HEK293T (cell line): ENCODE measurements around the gene OR4K1.
"Not testable (repeated sequence)": the region's sequence is repeated elsewhere in the genome, so short reads cannot be mapped to it uniquely, and the experiment has no call there.

Source experiments
- CTCF ChIA-PET: fragments of 350-600 bp; formaldehyde crosslinking; extraction: SDS; loops from one replicate; lab custom pipeline; 2021; ENCODE audit warnings: antibody characterized with exemption, inconsistent platforms; lab: Yijun Ruan, JAX
- POLR2A ChIA-PET: fragments of 350-600 bp; formaldehyde crosslinking; extraction: SDS; loops from one replicate; lab custom pipeline; 2020; ENCODE audit warnings: antibody characterized with exemption, inconsistent platforms; lab: Yijun Ruan, JAX
- DNase-seq: peaks from one replicate; pipeline ENCODE4 v3.0.0; 2012; ENCODE audit warnings: mixed read lengths; ENCODE audit errors: extremely low spot score
- ARNT ChIP-seq: fragments of 450-650 bp; IDR thresholded peaks from 2 replicates; pipeline ENCODE4 v1.6.1; 2017; ENCODE audit warnings: mild to moderate bottlenecking
- BHLHE40 ChIP-seq: fragments of 450-650 bp; IDR thresholded peaks from 2 replicates; pipeline ENCODE4 v1.6.1; 2016; ENCODE audit warnings: mild to moderate bottlenecking, moderate library complexity, borderline replicate concordance
- CTBP1 ChIP-seq: fragments of 450-650 bp; IDR thresholded peaks from 2 replicates; pipeline ENCODE4 v1.6.1; 2016; ENCODE audit warnings: borderline replicate concordance
- ELF4 ChIP-seq: fragments of 450-650 bp; IDR thresholded peaks from 2 replicates; pipeline ENCODE4 v1.6.1; 2017; ENCODE audit warnings: antibody characterized with exemption
- FOXA1 ChIP-seq: fragments of 450-650 bp; IDR thresholded peaks from 2 replicates; pipeline ENCODE4 v1.6.1; 2016; ENCODE audit warnings: mild to moderate bottlenecking
- FOXK2 ChIP-seq: fragments of 450-650 bp; IDR thresholded peaks from 2 replicates; pipeline ENCODE4 v1.6.1; 2016; ENCODE audit warnings: mild to moderate bottlenecking
- FOXM1 ChIP-seq: fragments of 450-650 bp; IDR thresholded peaks from 2 replicates; pipeline ENCODE4 v1.6.1; 2017; ENCODE audit warnings: mild to moderate bottlenecking, borderline replicate concordance
- HDGF ChIP-seq: fragments of 450-650 bp; IDR thresholded peaks from 2 replicates; pipeline ENCODE4 v1.6.1; 2017; ENCODE audit warnings: antibody characterized with exemption, borderline replicate concordance
- L3MBTL2 ChIP-seq: fragments of 450-650 bp; conservative IDR thresholded peaks from 2 replicates; pipeline ENCODE4 v1.6.1; 2016; ENCODE audit warnings: mild to moderate bottlenecking
- LEF1 ChIP-seq: fragments of 450-650 bp; IDR thresholded peaks from 2 replicates; pipeline ENCODE4 v1.6.1; 2017; ENCODE audit warnings: mild to moderate bottlenecking, borderline replicate concordance
- NFRKB ChIP-seq: fragments of 450-650 bp; IDR thresholded peaks from 2 replicates; pipeline ENCODE4 v1.6.1; 2016; ENCODE audit warnings: mild to moderate bottlenecking, moderate library complexity
- PKNOX1 ChIP-seq: fragments of 450-650 bp; IDR thresholded peaks from 2 replicates; pipeline ENCODE4 v1.6.1; 2016
- SP1 ChIP-seq: fragments of 450-650 bp; IDR thresholded peaks from 2 replicates; pipeline ENCODE4 v1.6.1; 2017
- SUZ12 ChIP-seq: fragments of 450-650 bp; IDR thresholded peaks from 2 replicates; pipeline ENCODE4 v1.6.1; 2016; ENCODE audit warnings: mild to moderate bottlenecking
- TARDBP ChIP-seq: fragments of 450-650 bp; IDR thresholded peaks from 2 replicates; pipeline ENCODE4 v1.6.1; 2016
- ZNF384 ChIP-seq: fragments of 450-650 bp; IDR thresholded peaks from 2 replicates; pipeline ENCODE4 v1.6.1; 2016

The OR4K1 gene

GRCh38 chr14:19949218-19949617 is 18.5 kb downstream of the OR4K1 start:
- TF ChIP-seq NFRKB: no peak
- no peak for TF ChIP-seq FOXA1
- TF ChIP-seq ELF4: no peak
- TF ChIP-seq SP1: no peak
- TF ChIP-seq FOXK2: no peak
- no peak for TF ChIP-seq SUZ12
- no peak for TF ChIP-seq LEF1
- no peak for TF ChIP-seq FOXM1
- TF ChIP-seq ARNT: no peak
- no peak for TF ChIP-seq L3MBTL2
- TF ChIP-seq CTBP1: no peak
- no peak for TF ChIP-seq ZNF384
- TF ChIP-seq PKNOX1: no peak
- ChIA-PET POLR2A (no interaction called here), CTCF (no interaction called here)
- no peak for DNase-seq

- CTCF ChIA-PET, POLR2A ChIA-PET: not testable (repeated sequence)
Measured at GRCh38 chr14:19969735-19970134, 39.0 kb downstream of the OR4K1 start.

DNA sequence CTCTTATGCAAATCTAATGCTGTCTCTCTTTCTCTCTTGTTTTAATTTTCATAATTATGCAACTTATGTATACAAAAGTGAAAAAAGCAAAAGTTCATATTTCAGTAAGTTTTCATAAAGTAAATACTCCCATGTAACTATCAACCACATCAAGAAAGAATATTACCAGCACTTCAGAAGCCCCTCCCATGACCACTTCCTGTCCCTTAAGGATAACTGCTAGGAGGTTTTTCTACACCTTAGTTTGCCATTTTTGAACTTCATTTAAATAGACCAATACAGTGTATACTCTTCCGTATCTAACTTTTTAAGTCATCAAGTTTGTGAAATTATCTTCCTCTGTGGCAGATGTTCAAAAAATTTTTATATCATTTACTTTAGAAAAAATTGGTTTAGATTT is 44.1 kb downstream of the OR4K1 start:
- TF ChIP-seq FOXM1: no peak
- no peak for TF ChIP-seq SUZ12
- no peak for TF ChIP-seq FOXA1
- TF ChIP-seq ZNF384: no peak
- no peak for TF ChIP-seq NFRKB
- TF ChIP-seq ARNT: no peak
- TF ChIP-seq HDGF: no peak
- TF ChIP-seq CTBP1: no peak
- no peak for TF ChIP-seq LEF1
- TF ChIP-seq ELF4: no peak
- no peak for TF ChIP-seq BHLHE40
- TF ChIP-seq PKNOX1: no peak
- no peak for TF ChIP-seq SP1
- no peak for TF ChIP-seq TARDBP
- ChIA-PET POLR2A (no interaction called here), CTCF (no interaction called here)
- no peak for DNase-seq

More at GRCh38 chr14:19969735-19970134, 39.0 kb downstream of the OR4K1 start:
- not testable (repeated sequence) for DNase-seq

DNA sequence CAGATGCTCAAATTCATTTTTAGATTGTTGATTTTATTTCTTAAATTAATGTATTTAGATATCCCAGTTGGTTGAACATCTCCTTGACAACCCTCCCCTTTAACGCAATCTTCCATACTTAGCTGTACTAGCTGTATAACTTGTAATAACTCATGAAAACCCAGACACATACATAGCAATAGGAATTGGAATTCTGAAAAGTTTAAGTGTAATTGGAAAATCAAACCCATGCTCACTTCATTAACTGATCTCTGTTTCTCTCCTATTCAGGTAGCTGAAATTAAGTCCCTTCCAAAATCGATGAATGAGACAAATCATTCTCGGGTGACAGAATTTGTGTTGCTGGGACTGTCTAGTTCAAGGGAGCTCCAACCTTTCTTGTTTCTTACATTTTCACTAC is 44.6 kb downstream of the OR4K1 start, which contains the start of gene OR4K15:
TSS of gene OR4K15 (plus strand) at position 301 of the 400 bp plus-strand sequence. CDS start at position 301, 0 bp downstream.
- ChIA-PET POLR2A (no interaction called here), CTCF (no interaction called here)
- DNase-seq: no peak
- TF ChIP-seq ARNT (no peak), NFRKB (no peak), TARDBP (no peak), FOXA1 (no peak), ZNF384 (no peak), SP1 (no peak), CTBP1 (no peak), FOXM1 (no peak), ELF4 (no peak)
